Measurements from ENCODE around the gene MYO18B.

MYO18B gene

DNA sequence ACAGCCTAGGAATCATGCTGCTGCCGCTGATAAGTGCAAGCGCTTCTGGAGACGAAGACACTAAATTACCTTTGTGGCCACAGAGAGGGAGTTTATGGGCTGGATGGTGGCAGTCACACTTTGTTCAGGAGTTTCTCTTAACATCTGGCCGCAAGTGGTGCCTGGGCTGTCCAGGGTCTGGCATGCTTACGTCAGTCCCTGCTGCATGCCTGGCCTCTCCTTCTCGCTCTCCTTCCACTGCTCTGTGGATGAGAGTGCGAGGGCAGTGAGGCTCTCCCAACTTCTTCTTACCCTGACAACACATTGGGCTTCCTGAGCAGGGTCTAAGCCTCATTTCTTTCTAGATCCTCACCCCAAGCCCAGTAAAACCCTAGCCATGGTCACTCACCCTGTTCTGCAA lies 266.6 kb downstream of the MYO18B start:
- DNase-seq = no peak

DNA sequence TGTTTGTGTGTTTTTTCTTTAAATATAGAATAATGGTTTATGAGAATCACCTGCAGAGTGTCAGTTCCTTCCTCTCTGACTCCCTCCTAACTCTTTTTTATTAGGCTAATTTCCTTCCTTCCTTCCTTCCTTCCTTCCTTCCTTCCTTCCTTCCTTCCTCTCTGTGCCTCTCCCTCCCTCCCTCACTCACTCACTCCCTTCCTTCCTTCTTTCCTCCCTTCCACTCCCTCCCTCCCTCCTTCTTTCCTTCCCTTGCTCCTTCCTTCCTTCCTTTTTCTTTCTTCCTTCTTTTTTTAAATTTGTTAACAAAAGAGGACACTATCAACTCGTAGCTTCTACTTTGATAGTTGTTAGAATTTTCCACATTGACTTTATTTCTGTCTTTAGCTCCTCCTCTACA lies 274.9 kb downstream of the MYO18B start:
- DNase-seq = no peak

DNA sequence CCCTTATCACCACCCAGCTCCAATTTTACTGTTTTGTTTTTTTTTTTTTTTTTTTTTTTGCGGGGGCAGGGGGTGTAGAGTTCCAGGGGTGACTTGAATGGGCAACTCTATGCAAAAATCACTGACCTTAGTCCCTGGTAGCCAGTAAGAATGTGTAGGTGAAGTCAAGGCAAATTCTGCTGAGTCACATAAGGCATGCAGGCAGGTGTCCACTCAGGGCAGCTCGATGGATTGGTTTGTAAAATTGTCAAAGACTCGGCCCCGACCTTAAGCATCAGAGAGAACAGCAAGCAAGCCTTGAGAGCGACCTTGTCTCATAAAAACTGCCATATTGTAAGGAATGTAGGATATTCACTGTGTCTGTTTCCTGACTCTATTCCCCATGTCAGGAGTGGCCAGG lies 275.9 kb downstream of the MYO18B start:
- no peak for DNase-seq

DNA sequence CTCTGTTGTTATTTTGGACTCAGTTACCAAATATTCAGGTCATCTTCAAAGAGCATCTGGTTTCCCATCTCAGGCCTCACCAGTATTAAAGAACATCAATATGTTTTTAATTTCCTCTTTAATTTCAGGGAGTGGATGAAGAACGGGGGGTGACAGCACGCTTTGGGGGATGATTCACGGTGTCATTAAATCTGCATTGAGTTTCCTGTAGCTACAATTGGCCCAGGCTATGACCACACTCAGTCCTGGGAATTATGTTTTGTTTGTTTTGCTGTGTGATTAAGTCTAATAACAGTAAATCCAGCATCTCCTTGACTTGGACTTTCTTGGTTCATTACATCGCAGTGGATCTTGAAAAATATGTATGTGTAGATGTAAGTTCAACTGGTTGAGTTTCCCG lies 277.6 kb downstream of the MYO18B start:
- no peak for DNase-seq

DNA sequence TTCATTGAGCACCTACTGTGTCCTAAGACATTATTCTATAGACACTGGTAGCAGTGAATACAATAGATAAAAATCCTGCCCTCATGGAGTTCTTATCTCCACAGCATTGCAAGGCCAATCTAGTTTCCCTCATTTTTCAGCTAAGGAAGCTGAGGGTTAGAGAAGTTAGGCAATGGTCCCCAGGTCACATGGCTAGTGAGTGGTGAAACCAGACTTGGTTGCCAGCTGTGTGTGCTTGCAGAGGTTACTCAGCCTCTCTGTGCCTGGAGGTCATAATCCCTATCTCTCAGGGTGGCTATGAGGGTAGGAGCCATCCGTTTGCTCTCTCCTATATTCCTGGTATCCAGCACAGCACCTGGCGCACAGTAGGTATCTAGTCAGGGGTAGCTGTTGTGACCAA lies 279.5 kb downstream of the MYO18B start:
- no peak for DNase-seq

DNA sequence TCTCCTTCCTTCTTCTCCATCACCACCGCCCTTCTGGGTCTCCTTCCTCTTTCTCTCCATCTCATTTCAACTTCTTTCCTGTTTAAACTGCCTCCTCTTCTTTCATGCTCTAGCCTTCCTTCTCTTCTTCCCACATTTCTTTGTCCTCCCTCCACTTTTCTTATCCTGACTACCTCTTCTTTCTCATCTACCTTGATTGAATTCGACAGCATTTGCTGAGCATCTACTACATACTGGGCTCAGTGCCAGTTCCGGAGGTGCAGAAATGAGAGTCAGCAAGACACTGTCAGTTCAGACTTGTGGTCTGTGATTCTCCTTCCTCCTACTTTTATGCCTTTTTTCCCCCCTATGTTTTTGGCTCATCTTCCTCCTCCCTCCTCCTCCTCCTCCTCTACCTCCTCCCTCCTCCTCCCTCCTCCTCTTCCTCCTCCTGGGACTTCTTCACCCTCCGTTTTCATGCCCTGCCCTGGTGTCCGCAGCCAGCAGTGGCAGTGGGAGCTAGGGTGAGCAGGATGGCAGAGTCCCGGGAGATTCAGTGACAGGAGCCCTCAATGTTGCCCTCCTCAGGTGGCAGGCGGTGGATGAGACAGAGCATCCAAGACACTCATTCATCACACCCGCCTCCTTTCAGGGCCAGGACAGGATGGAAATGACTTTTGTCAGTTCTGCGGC lies 281.3 kb downstream of the MYO18B start:
- DNase-seq = no peak

DNA sequence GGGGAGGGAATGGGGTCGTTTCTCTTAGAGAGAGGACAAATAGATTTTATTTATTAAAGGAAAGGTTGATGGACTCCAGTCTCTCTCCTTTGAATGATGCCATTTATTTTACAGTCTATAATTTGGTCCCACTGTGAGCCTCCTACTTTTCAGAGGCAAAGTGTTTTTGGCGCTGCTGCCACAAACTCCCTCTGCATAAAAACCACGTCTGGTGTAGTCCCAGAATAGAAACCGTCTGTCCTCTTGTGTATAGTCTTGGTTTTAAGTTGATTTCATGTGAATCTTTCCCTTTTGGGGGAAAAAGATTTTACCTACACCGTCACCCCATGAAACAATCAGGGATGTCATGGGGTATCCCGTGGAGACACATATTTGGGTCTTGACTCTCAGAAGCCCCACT lies 283.6 kb downstream of the MYO18B start:
- no peak for DNase-seq

DNA sequence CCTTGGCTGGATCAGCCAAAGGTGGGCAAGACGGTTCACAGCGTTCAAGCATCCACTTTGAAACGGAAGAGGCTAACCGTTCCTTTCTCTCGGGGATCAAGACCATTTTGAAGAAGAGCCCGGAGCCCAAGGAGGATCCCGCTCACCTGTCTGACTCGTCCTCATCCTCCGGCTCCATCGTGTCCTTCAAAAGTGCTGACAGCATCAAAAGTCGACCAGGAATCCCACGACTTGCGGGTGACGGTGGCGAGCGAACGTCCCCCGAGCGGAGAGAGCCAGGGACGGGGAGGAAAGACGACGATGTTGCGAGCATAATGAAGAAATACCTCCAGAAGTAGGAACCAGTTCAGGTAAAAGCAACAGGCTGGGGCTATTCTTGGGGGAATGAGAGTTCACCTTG lies 285.4 kb downstream of the MYO18B start:
- DNase-seq = no peak

DNA sequence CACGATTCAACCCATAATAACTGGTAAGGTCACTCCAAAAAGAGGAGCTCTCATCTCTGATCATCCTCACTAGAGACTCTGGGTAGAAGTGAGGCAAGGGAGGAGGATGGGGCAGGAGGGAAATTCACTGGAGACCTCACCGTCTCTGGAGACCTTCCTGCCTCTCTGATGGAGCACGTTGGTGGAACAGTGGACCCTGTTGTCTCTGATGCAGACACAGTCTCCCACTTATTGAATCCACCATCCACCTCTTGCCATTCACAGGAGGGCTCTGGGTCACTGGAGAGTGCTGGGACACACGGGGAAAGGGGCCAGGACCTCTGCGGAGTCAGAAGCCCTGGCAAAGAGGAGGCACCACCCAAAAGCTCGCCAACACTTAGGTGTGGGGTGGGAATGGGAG lies 289.7 kb downstream of the MYO18B start:
- no peak for DNase-seq

DNA sequence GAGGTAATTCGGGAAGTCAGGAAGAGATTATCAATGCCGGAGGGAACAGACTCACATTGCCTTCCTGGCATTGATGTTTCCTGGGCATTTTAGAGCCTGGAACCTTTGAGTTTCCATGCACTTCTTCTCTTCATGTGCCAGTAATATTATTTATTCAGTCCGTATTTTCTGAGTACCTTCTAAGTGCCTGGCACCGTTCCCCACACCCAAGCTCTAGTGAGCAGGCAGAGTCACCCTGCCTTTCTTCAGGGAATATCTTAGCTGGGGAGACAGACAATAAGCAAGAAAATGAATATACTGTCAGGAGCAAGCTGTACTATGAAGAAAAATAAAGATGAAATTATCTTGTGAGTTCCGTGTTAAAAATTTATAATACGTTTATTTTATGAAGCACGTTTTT lies 291.1 kb downstream of the MYO18B start:
- DNase-seq = no peak

DNA sequence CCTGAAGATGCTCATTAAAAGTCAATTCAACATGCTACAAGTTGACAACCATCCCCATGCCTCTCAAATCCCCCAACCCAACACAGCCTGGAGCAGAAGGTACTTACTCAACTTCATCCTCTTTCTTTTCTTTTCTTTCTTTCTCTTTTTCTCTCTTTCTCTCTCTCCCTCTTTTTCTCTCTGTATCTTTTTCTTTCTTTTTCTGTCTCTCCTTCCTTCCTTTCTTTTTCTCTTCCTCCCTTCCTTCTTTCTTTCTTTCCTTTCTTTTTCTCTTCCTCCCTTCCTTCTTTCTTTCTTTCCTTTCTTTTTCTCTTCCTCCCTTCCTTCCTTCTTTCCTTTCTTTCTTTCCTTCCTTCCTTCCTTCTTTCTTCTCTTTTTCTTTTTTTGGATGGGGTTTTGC lies 291.6 kb downstream of the MYO18B start:
- no peak for DNase-seq

DNA sequence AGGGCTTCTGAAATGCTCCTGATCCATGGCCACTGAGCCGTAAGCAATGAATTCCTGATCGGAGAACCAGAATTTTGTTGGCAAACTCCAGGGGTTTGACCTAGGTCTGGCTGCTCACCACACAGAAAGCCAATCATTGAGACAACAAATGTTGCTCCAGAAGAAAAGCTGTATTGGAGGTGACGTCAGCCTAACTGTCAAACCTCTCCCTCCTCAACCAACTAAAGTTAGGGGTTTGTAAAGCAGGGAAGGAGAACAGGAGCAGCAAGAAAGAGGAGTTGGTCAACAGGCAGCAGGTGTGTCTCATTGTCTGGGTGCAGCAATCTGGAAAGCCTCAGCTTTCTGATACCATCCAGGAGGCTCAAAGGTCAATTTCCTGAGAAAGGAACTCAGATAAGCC lies 293.5 kb downstream of the MYO18B start:
- DNase-seq = no peak

DNA sequence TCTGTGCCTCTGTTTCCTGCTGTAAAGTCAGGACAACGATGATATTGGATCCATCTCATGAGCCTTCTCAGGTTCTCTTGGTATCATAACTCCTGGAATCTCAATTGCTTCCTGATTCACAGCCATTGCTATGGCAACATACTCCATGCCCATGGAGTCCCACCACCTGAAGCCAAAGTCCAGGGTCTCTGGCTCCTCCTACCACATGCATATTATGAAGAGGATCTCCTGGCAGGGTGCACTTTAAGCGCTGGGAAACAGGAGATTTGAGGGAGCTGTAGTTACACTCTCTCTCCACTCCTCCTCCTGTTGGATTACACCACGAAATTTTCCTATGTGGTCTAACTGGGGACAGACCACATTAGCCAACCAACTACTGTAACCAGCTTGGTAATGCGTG lies 296.4 kb downstream of the MYO18B start:
- no peak for DNase-seq

DNA sequence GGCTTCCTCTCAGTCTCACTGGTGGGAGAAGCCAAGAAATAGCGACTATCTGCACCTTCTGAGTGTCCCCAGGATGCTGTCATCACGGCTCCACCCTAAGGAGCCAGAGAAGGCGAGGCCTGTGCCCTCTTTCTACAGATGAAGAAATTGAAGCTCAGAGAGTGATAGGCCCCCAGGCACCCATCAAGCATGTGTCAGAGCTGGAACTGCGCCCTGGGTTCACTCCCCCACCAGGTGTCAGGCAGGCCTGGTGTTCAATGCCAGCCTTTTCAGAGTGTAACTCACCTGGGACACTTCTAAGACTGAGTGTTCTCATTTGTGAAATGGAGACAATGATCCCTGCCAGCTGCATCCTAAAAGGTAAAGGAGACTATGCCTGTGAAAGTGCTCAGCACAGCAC lies 299.9 kb downstream of the MYO18B start:
- DNase-seq = no peak

DNA sequence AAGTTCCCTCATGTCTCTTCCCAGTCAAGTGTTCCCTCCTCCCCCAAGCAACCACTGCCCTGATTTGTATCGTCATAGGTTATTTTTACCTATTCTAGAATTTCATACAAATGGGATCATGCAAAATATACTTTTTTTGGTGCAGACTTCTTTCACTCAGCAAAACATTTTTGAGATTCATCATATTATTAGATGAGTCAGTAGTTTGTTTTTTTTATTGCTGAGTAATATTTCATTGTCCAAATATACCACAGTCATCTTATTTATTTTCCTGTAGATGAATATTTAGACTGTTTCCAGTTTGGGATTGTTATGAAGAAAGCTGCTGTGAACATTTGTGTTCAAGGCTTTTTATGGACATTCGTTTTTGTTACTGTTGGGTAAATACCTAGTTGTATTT lies 301.0 kb downstream of the MYO18B start:
- DNase-seq = no peak

DNA sequence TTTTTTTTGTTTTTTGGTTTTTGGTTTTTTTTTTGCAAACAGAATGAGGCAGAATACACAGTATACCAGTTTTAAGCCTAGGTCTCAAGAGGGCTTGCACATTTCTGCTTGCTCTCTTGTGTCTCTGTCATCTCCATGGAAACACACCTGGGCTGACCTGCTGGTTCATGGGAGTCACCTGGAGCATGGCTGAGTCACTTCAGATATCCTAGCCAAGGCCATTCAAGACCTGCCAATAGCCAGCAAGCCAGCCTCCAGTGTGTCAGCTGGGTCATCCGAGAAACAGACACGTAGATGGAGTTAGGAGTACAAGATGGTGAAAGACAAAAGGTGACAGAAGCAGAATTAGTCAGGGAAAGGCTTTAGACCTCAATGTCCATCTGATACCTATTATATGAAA lies 303.1 kb downstream of the MYO18B start:
- DNase-seq = no peak

DNA sequence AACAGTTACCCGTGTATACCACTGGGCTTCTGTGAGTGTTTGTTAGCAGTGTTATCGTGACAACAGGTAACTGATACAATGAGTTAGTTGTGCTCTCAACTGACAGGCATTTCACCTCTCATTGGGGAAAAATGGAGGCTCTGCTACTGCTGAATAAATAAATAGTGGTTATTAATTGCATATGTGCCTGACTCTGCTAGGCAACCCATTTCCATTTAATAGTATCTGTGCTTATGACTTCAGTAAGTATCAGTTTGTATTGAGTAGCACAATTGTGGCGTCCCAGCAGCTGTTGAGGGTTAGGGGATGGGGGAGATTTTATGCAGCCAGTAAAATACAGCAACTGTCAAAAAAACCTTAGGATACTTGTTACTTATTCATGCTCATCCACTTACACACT lies 303.9 kb downstream of the MYO18B start:
- no peak for DNase-seq

DNA sequence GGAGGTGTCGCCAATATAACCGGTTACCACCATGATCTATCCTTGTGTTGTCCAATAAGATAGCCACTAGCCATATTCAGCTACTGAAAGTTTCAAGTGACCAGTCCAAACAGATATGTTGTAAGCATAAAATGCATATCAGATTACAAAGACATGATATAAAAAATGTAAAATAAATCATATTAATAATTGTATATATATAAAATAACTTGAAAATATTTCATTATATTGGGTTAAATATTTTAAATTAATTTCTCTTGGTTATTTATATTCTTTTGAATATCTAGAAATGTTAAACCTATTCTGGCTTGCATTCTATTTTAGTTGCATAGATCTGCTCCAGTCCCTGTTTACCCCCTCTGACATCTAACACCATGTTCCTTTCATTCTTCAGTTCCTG lies 305.5 kb downstream of the MYO18B start:
- no peak for DNase-seq

DNA sequence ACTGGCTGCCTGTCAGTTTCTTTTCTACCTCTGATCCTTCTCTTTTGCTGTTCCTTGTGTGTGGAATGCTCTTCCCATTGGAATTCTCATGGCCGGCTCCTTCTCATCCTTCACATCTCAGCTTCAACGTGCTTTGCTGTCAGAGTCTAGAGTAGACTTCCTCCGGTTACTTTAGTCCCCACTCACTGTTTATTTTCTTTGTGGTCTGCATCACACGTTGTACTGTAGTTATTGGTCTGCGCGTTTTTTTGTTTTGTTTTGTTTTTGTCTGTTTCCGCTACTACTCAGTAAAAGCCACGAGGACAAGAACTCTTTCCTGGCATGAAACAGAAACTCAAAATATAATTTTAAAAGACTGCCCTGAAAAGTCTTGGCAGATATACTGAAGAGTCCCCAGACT lies 305.9 kb downstream of the MYO18B start:
- no peak for DNase-seq

DNA sequence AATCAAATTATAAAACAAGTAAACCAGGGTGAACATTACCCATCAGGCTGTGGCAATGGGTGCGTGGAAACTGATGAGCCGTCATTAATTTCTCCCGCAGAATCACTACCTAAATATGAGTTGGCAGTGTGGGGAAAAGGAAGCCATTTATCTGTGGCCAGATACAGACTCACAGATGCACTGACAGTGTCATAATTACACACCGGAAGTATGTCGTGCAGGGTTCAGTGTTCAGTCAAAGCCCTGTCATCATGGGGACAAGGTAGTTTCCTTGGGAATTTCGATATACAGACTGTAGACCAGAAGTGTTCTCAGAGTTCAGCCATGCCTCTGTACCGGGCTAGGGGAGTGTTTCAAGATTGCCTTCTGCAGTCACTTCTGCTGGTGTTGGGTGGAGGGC lies 308.1 kb downstream of the MYO18B start:
- no peak for DNase-seq

DNA sequence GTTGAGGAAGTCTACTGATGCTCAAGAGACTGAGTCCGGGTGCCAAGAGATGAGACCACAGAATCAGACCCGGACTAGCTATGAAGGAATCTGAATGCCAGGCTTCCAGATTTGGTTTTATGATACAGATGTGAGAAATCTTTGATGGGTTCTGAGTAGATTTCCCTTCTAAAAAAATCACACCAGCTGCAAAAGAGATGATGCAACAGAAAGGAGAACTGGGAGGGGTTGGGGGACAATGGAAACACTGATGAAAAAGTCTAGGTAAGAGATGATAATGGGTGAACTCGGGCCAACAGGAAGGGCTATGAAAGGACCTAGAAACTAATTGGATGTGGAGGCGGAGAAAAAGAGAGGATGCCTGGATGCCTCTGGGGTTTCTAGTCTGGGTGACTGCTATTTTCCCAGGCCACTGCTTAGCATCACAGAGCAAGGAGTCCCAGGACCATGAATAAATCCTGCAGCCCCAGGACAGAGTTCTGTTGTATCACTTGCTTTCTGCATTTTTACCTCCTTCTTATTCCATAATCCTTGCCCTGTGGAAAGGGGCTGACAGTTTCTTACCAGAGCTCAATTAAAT lies 311.8 kb downstream of the MYO18B start:
- DNase-seq = no peak

DNA sequence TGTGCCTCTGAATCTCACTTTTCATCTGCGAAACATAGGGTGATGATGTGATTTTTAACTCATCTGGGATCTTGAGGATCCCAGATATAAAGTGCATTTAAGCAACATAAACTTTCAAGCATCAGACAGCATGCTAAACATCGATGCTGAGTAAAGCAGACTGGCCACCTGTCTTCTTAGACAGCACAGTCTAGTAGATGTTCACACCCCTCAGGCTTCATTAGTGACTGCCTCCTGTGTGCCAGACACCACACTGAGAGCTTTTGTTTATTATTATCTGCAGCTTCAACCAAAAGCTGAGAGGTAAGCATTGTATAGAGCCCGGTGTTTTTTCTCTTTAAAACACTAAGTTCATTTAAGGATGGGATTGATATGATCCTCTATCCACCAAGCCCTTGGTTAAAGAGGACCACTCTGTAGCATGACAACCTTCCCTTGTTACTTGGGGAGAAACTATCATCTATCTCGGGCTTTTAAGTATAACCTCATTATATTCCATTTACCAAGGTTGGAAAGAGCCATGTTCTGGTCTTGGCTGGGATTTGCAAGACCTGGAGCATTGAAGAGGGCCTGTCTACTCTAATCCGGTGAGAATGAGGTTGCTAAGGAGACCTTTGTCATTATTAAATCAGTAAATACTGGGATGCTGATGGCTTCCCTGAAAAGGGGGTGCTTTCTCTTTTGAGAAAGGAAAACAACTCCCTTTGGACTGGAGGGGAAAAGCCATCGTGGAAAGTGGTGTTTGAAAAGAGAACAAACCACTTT lies 313.0 kb downstream of the MYO18B start:
- no peak for DNase-seq

DNA sequence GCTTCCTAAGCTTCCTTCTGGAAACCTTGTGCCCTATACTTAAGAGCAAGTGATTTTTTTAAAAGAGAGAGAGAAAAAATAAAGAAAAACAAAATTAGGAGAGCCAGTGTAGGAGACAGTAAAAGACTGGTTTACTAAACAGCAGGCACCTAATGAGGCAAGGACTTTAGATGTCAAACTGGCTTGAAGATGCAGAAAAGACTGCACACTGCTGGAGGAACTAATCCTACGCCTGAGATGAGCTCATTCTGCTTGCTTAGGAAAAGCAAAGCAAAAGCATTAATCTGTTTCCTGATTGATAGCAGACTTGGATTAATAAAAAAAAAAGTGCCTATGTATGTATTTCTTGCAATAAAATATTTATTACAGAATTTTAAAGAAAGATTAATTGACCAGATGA lies 313.7 kb downstream of the MYO18B start:
- DNase-seq = no peak

DNA sequence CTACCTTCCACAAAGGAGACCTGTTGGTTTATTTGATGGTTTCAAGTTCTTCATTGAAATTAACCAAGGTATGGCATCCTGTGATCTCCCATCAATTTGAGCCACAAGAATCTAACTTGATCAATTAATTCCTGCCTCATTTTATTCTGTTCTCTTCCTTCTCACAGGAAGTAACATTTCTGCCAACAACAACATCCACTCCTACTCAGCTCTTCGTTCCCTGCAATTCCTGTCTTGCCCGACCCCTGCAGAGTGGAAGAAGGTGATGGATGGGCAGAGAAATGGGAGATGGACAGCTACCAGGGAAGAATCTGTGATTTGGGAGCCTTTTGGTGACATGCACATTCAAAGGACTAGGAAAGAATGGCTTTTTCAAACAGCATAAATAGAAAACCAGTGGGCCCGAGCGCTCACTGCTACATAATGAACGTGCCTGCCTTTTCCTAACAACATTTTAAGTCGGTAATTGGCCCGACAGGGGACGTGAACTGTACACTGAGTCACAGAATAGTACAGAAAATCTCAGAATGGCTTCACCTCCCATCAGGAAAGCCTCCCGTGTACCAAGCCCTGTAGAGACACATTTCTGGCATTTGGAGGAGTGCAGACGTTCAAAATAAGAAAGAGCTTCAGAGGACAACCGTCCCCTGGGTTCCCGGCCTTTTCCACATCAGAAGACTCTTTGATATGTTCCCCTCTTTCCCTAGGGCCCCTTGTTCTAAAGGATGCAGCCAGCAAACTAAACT lies 314.6 kb downstream of the MYO18B start:
- no peak for DNase-seq

Measured in activated CD4-positive, CD25-positive, alpha-beta regulatory T cell (primary cell).